Measurements from ENCODE around the gene MED19.
"Not testable (repeated sequence)": the region's sequence is repeated elsewhere in the genome, so short reads cannot be mapped to it uniquely, and the experiment has no call there.

The MED19 gene

DNA sequence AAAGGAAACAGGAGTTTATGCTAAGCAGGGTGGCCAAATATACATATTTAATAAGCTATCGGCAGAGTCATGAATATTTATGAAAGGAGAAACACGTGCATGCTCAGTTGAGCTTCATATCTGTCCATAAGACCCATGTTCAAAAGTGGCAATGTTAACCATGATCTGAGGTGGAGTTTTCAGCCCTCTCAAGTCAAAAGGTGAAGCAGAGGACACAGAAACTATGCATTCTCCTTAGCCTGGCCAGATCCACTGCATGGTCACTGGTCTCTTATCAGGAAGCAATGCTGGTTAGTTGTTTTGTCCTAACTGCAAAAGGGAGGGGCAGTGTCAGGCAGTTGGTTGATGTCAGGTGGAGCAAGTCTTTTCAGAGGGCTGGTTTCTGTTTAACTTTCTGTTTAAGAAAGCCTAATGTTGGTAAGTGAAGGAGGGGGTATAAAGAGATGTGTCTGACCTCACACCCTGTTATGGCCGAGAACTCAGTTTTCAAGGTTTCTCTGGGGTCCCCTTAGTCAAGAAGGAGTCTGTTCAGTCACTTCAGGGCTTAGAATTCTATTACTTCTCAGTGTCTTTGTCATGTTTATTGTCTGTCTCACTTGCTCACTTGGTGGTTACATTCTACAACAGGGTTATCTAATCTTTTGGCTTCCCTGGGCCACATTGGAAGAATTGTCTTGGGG lies 23.7 kb upstream of the MED19 start:
- Histone ChIP-seq H3K4me3 (ENCODE audit: low read length) (no peak overlapping the region), H3K27me3 (replicated peaks; ENCODE audit: control insufficient read depth, insufficient read depth, low read length) (no peaks in the 10 kb centered on the region), H3K9me3 (ENCODE audit: control insufficient read depth, low read length) (no peaks in the 10 kb centered on the region), H3K36me3 (ENCODE audit: control insufficient read depth, insufficient read depth, low read length, severe bottlenecking) (peaks cover 28% of the 10 kb centered on the region), H3K9ac (ENCODE audit: low read length) (no peak overlapping the region), H3K4me1 (ENCODE audit: control insufficient read depth, insufficient read depth, low read length) (peaks cover 3% of the 10 kb centered on the region)
- DNase-seq (ENCODE audit: low read depth), result no peak

DNA sequence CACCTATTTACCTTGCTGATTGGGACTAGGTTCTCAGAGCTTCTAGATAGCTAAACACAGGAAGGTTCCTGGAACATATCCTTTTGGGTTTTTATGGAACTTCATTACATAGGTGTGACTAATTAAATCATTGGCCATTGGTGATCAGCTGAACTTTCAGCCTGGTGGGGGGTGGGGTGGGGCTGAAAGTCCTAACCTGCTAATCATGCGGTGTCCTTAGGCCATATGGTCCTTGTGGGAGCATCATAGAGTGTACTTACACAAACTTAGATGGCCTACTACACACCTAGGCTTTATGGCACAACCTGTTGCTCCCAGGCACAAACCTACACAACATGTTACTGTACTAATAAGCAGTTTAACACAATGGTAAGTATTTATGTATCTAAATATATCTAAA lies 20.6 kb upstream of the MED19 start:
- no peak overlapping the region for H3K9ac ChIP-seq (ENCODE audit: low read length)
- H3K9me3 ChIP-seq (ENCODE audit: control insufficient read depth, low read length), result no peaks in the 10 kb centered on the region
- H3K4me3 ChIP-seq (ENCODE audit: low read length), result no peak overlapping the region

DNA sequence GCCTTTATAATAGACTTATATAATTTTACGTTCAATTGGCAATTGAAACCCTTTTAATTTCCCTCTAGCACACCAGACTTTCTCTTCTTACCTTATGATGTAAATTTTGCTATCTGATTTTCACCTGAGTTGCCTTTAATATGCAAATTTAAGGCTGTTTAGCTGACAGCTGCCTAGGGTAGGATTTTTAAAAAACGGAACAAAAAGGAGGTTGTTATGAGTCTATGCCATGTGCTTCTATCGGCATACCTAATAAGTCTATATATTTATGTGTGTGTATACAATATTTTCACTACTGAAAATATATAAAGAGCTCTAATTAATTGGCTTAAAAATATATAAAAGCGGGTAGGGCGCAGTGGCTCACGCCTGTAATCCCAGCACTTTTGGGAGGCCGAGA lies 17.5 kb upstream of the MED19 start:
- H3K36me3 ChIP-seq (ENCODE audit: control insufficient read depth, insufficient read depth, low read length, severe bottlenecking), result peaks cover 1% of the 10 kb centered on the region
- H3K4me3 ChIP-seq (ENCODE audit: low read length), result no peak overlapping the region
- no peak for DNase-seq (ENCODE audit: low read depth)
- H3K27me3 ChIP-seq (replicated peaks; ENCODE audit: control insufficient read depth, insufficient read depth, low read length), result no peaks in the 10 kb centered on the region
- no peak overlapping the region for H3K9ac ChIP-seq (ENCODE audit: low read length)
- peaks cover 4% of the 10 kb centered on the region for H3K4me1 ChIP-seq (ENCODE audit: control insufficient read depth, insufficient read depth, low read length)
- no peaks in the 10 kb centered on the region for H3K9me3 ChIP-seq (ENCODE audit: control insufficient read depth, low read length)

More for the DNA sequence above, 20.6 kb upstream of the MED19 start:
- DNase-seq (ENCODE audit: low read depth), result no peak
- Histone ChIP-seq H3K36me3 (ENCODE audit: control insufficient read depth, insufficient read depth, low read length, severe bottlenecking) (peaks cover 4% of the 10 kb centered on the region), H3K4me1 (ENCODE audit: control insufficient read depth, insufficient read depth, low read length) (no peaks in the 10 kb centered on the region), H3K27me3 (replicated peaks; ENCODE audit: control insufficient read depth, insufficient read depth, low read length) (no peaks in the 10 kb centered on the region)

DNA sequence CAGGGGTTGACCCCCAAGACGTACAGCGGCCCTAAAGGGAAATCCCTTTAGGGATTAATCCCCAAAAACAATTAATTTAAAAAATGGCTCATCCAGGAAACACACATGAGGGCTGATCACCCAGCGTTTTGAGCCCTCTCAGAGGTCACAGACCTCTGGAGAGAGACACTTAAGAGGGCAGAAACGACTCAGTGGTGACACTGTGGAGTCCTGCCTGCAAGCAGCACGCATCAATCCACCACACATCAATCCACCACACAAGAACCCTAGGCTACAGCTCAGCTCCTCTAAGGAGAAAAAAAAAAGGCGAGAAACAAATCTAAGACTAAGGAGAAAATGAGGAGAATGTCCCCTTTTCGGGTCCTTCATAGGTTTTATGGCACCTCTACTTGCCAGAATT lies 16.8 kb upstream of the MED19 start:
- no peak overlapping the region for H3K9ac ChIP-seq (ENCODE audit: low read length)

DNA sequence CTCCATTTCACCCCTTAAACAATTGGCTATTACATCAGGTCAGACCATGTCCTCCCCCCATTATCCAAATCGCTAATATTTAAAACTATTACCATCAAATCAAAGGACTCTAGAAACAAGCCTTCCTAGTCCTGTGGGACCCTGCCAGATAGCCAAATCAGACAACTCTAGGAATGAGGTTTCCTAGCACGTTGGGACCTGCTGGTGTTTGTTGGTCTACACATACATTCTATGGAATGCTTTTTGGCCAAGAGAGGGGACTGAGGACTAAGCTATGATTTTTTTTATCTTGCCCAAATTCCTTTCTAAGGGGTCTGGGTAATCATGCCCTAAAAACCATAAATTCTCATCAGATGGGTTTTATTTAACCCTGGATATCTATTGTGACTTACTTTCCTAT lies 15.2 kb upstream of the MED19 start:
- Histone ChIP-seq H3K9ac (ENCODE audit: low read length) (no peak overlapping the region), H3K4me3 (ENCODE audit: low read length) (no peak overlapping the region), H3K9me3 (ENCODE audit: control insufficient read depth, low read length) (no peaks in the 10 kb centered on the region), H3K27me3 (replicated peaks; ENCODE audit: control insufficient read depth, insufficient read depth, low read length) (no peaks in the 10 kb centered on the region), H3K4me1 (ENCODE audit: control insufficient read depth, insufficient read depth, low read length) (peaks cover 4% of the 10 kb centered on the region), H3K36me3 (ENCODE audit: control insufficient read depth, insufficient read depth, low read length, severe bottlenecking) (peaks cover 5% of the 10 kb centered on the region)
- DNase-seq (ENCODE audit: low read depth), result no peak

More for the DNA sequence above, 16.8 kb upstream of the MED19 start:
- H3K4me1 ChIP-seq (ENCODE audit: control insufficient read depth, insufficient read depth, low read length), result peaks cover 4% of the 10 kb centered on the region
- peaks cover 4% of the 10 kb centered on the region for H3K36me3 ChIP-seq (ENCODE audit: control insufficient read depth, insufficient read depth, low read length, severe bottlenecking)
- no peaks in the 10 kb centered on the region for H3K9me3 ChIP-seq (ENCODE audit: control insufficient read depth, low read length)
- no peak for DNase-seq (ENCODE audit: low read depth)
- no peaks in the 10 kb centered on the region for H3K27me3 ChIP-seq (replicated peaks; ENCODE audit: control insufficient read depth, insufficient read depth, low read length)
- H3K4me3 ChIP-seq (ENCODE audit: low read length), result no peak overlapping the region

DNA sequence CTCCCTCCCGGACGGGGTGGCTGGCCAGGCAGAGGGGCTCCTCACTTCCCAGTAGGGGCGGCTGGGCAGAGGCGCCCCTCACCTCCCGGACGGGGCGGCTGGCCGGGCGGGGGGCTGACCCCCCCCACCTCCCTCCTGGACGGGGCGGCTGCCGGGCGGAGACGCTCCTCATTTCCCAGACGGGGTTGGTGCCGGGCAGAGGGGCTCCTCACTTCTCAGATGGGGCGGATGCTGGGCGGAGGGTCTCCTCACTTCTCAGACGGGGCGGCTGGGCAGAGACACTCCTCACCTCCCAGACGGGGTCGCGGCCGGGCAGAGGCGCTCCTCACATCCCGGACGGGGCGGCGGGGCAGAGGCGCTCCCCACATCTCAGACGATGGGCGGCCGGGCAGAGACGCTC lies 4.7 kb upstream of the MED19 start:
- H3K9ac ChIP-seq (ENCODE audit: low read length); H3K4me3 ChIP-seq (ENCODE audit: low read length); DNase-seq (ENCODE audit: low read depth); H3K9me3 ChIP-seq (ENCODE audit: control insufficient read depth, low read length); H3K27me3 ChIP-seq (replicated peaks; ENCODE audit: control insufficient read depth, insufficient read depth, low read length): not testable (repeated sequence)
- peaks cover 14% of the 10 kb centered on the region for H3K4me1 ChIP-seq (ENCODE audit: control insufficient read depth, insufficient read depth, low read length)
- peaks cover 11% of the 10 kb centered on the region for H3K36me3 ChIP-seq (ENCODE audit: control insufficient read depth, insufficient read depth, low read length, severe bottlenecking)

DNA sequence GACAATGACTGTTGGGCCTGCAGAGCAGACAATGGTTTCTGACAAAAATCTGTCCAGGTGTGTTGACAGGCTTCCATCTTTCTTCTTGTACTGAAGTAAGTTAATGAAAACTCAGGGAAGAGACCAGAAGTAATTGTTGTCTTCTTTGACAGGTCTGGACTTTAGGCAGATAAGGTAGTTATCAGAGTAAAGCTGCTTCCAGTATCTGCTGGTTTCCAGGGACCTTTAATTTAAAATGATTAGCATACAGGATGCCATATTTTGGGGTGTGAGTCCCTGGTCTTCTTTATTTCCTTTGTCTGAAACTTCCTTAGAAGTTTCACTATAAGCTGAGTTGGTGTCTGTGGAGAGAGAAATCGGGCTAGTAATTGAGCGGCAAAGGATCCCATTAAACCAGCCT lies 1.8 kb upstream of the MED19 start:
- Histone ChIP-seq H3K9ac (ENCODE audit: low read length) (peak overlapping the region; percentile 98), H3K27me3 (replicated peaks; ENCODE audit: control insufficient read depth, insufficient read depth, low read length) (no peaks in the 10 kb centered on the region), H3K4me1 (ENCODE audit: control insufficient read depth, insufficient read depth, low read length) (peaks cover 23% of the 10 kb centered on the region), H3K9me3 (ENCODE audit: control insufficient read depth, low read length) (no peaks in the 10 kb centered on the region), H3K4me3 (ENCODE audit: low read length) (peak overlapping the region; percentile 99), H3K36me3 (ENCODE audit: control insufficient read depth, insufficient read depth, low read length, severe bottlenecking) (no peaks in the 10 kb centered on the region)
- no peak for DNase-seq (ENCODE audit: low read depth)

DNA sequence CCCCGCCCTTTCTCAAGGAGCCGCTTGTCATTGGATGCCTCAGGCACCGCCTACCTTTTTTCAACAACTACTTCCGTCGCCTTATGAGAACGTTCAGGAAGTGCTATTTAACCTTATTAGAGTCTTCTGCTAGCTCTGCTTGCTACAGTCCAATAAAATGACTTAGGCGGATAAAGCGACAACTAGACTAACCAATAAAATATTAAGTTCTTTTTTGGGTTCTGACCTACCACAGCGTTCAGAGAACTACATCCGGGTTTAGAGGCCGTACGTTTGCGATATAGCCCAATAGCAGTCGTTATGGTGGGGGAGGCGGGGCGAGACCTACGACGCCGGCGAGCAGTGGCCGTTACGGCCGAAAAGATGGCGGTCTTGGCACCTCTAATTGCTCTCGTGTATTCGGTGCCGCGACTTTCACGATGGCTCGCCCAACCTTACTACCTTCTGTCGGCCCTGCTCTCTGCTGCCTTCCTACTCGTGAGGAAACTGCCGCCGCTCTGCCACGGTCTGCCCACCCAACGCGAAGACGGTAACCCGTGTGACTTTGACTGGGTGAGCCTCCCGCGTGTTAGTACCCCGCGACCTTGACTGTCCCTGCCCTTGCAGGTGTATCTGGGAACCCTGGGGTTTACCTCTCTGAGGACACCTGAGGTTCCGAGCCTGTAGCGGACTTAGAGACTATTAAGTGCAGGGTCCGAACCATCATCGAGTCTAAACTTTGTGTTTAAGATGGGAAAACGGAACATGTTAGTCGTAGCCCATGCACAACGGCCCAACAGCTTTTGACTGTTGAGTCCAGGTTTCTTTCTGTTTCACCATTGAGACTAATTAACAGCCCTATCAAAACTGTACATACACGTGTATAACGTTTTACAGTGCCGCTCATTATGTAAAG lies 488 bp upstream of the MED19 start, which contains the start of gene TMX2:
TMX2 (plus strand) TSS at position 338 of the 895 bp plus-strand sequence; CDS start at position 364, 26 bp downstream.
- peak; percentile 99 for DNase-seq (ENCODE audit: low read depth)
- H3K4me1 ChIP-seq (ENCODE audit: control insufficient read depth, insufficient read depth, low read length), result peaks cover 23% of the 10 kb centered on the region

DNA sequence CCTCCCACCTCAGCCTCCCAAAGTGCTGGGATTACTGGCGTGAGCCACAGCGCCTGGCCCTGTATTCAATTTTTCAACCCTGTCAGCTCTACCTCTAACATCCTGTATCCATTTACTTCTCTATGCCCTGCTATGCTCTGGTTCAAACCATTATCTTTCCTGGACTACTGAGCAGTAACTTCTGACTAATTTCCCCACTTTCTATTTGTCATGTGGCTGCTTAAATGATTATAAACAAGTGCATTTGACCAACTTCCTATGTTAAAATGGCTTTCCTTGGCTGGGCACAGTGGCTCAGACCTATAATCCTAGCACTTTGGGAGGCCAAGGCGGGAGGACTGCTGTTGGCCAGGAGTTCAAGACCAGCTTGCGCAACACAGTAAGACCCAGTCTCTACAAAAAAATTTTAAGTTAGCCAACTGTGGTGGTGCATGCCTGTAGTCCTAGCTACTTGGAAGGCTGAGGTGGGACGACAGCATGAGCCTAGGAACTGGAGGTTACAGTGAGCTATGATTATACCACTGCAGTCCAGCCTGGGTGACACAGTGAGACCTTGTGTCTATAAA lies 2.1 kb downstream of the MED19 start:
- Histone ChIP-seq H3K27me3 (replicated peaks; ENCODE audit: control insufficient read depth, insufficient read depth, low read length) (no peaks in the 10 kb centered on the region), H3K9ac (ENCODE audit: low read length) (no peak overlapping the region), H3K36me3 (ENCODE audit: control insufficient read depth, insufficient read depth, low read length, severe bottlenecking) (peaks cover 5% of the 10 kb centered on the region), H3K4me1 (ENCODE audit: control insufficient read depth, insufficient read depth, low read length) (peaks cover 23% of the 10 kb centered on the region), H3K4me3 (ENCODE audit: low read length) (no peak overlapping the region), H3K9me3 (ENCODE audit: control insufficient read depth, low read length) (no peaks in the 10 kb centered on the region)
- DNase-seq (ENCODE audit: low read depth), result peak; percentile 9

More for the DNA sequence above, 488 bp upstream of the MED19 start, which contains the start of gene TMX2:
- H3K27me3 ChIP-seq (replicated peaks; ENCODE audit: control insufficient read depth, insufficient read depth, low read length), result no peaks in the 10 kb centered on the region
- H3K4me3 ChIP-seq (ENCODE audit: low read length), result peak within 1 kb of the TSS; percentile 99
- no peaks in the 10 kb centered on the region for H3K9me3 ChIP-seq (ENCODE audit: control insufficient read depth, low read length)
- H3K36me3 ChIP-seq (ENCODE audit: control insufficient read depth, insufficient read depth, low read length, severe bottlenecking), result no peaks in the 10 kb centered on the region
- peak within 1 kb of the TSS; percentile 98 for H3K9ac ChIP-seq (ENCODE audit: low read length)

DNA sequence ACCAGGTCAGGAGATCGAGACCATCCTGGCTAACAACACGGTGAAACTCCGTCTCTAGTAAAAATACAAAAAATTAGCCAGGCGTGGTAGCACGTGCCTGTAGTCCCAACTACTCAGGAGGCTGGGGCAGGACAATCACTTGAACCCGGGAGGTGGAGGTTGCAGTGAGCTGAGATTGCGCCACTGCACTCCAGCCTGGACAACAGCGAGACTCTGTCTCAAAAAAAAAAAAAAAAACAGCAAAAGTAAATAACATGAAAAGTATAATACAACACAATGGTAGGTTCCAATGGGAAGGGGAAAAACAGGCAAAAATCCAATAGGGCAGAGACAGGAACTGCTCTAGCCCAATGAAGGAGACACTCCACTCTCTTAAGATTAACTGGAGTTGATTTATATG lies 6.6 kb downstream of the MED19 start:
- not testable (repeated sequence) for H3K9me3 ChIP-seq (ENCODE audit: control insufficient read depth, low read length); H3K27me3 ChIP-seq (replicated peaks; ENCODE audit: control insufficient read depth, insufficient read depth, low read length); DNase-seq (ENCODE audit: low read depth); H3K9ac ChIP-seq (ENCODE audit: low read length); H3K4me3 ChIP-seq (ENCODE audit: low read length)
- Histone ChIP-seq H3K4me1 (ENCODE audit: control insufficient read depth, insufficient read depth, low read length) (peaks cover 16% of the 10 kb centered on the region), H3K36me3 (ENCODE audit: control insufficient read depth, insufficient read depth, low read length, severe bottlenecking) (peaks cover 41% of the 10 kb centered on the region)

DNA sequence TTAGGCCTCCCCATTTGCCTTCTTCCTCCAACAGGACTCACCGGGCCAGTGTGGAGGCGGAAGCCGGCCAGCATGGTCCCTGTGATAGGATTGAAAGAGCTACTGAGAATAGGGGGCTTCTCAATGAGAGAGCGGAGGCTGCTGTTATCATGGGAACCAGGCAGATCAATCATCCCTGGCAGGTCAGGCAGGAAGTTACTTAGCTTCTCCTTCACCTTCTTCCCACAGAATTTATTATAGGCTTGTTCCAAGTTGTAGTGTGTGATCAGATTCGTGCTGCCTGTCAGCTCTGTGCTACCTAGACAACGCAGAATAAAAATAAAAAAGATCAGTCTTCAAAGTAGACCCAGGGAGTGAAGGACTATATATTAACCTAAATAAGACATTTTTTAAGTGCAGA lies 7.1 kb downstream of the MED19 start:
- Histone ChIP-seq H3K9ac (ENCODE audit: low read length) (no peak overlapping the region), H3K4me1 (ENCODE audit: control insufficient read depth, insufficient read depth, low read length) (peaks cover 16% of the 10 kb centered on the region), H3K9me3 (ENCODE audit: control insufficient read depth, low read length) (no peaks in the 10 kb centered on the region), H3K36me3 (ENCODE audit: control insufficient read depth, insufficient read depth, low read length, severe bottlenecking) (peaks cover 45% of the 10 kb centered on the region), H3K4me3 (ENCODE audit: low read length) (no peak overlapping the region), H3K27me3 (replicated peaks; ENCODE audit: control insufficient read depth, insufficient read depth, low read length) (no peaks in the 10 kb centered on the region)
- no peak for DNase-seq (ENCODE audit: low read depth)
